Measurements from ENCODE around the gene MSX2.

Gene MSX2

GRCh38 chr5:174722500-174722899, 1.9 kb upstream of the MSX2 start:
- Histone ChIP-seq H3K4me1 (ENCODE audit: control insufficient read depth, insufficient read depth, low read length) (peaks cover 25% of the 10 kb centered on the region), H3K36me3 (ENCODE audit: control insufficient read depth in 2 of 2, insufficient read depth in 1 of 2, low read length in 2 of 2) (peaks cover 0 to 22% of the 10 kb centered on the region in 2 experiments; a peak in 1 of 3 replicates), H3K9me3 (ENCODE audit: control insufficient read depth, insufficient read depth, low read depth, low read length) (no peaks in the 10 kb centered on the region), H3K4me3 (ENCODE audit: low read depth, low read length) (no peak overlapping the region), H3K27ac (ENCODE audit: extremely low read depth, low read depth, low read length) (no peak overlapping the region)
- ChIA-PET CTCF (no interaction called here), POLR2A (no interaction called here)
- TF ChIP-seq ZBTB8A (tag by site-specific recombination; IDR thresholded peaks at IDR 0.05) (no peak), ZNF580 (tag by site-specific recombination; IDR thresholded peaks at IDR 0.05) (no peak), ZNF404 (tag by site-specific recombination; IDR thresholded peaks at IDR 0.05) (no peak), ZNF416 (tag by site-specific recombination; IDR thresholded peaks at IDR 0.05) (no peak), ZNF335 (tag by site-specific recombination; conservative IDR thresholded peaks at IDR 0.05) (no peak), PRDM6 (tag by site-specific recombination; IDR thresholded peaks at IDR 0.05) (no peak), ZNF701 (tag by site-specific recombination; IDR thresholded peaks at IDR 0.05) (no peak), YY1 (tag by site-specific recombination; IDR thresholded peaks at IDR 0.05) (no peak), ZBTB1 (tag by site-specific recombination; IDR thresholded peaks at IDR 0.05) (no peak), PRDM1 (tag by site-specific recombination; IDR thresholded peaks at IDR 0.05) (no peak), ZNF114 (tag by site-specific recombination; IDR thresholded peaks at IDR 0.05) (no peak), ZNF560 (tag by site-specific recombination; IDR thresholded peaks at IDR 0.05; ENCODE audit: borderline replicate concordance) (no peak), ZNF146 (tag by site-specific recombination; IDR thresholded peaks at IDR 0.05) (no peak), MZF1 (tag by site-specific recombination; IDR thresholded peaks at IDR 0.05; ENCODE audit: borderline replicate concordance) (no peak), ZNF514 (tag by site-specific recombination; IDR thresholded peaks at IDR 0.05) (no peak), ZNF704 (tag by site-specific recombination; IDR thresholded peaks at IDR 0.05) (no peak), KLF7 (tag by site-specific recombination; IDR thresholded peaks at IDR 0.05; ENCODE audit: borderline replicate concordance) (no peak), ZBTB10 (tag by site-specific recombination; IDR thresholded peaks at IDR 0.05) (no peak), ZNF341 (tag by site-specific recombination; IDR thresholded peaks at IDR 0.05; ENCODE audit: low read depth) (no peak), ZNF521 (tag by site-specific recombination; IDR thresholded peaks at IDR 0.05) (no peak)

- TF ChIP-seq ZNF600 (tag by site-specific recombination; IDR thresholded peaks at IDR 0.05) (peak; percentile 77), PRDM1 (tag by site-specific recombination; IDR thresholded peaks at IDR 0.05) (0 out of 2 replicates have a peak, but pooled peaks have one; percentile 10), ZNF645 (tag by site-specific recombination; IDR thresholded peaks at IDR 0.05) (no peak)
- Histone ChIP-seq H3K27ac (ENCODE audit: extremely low read depth, low read depth, low read length) (peak overlapping the region; percentile 4; the same call in 1 of the 2 replicates), H3K36me3 (ENCODE audit: control insufficient read depth in 2 of 2, insufficient read depth in 1 of 2, low read length in 2 of 2) (peaks cover 0 to 22% of the 10 kb centered on the region in 2 experiments; a peak in 1 of 3 replicates), H3K4me1 (ENCODE audit: control insufficient read depth, insufficient read depth, low read length) (peaks cover 33% of the 10 kb centered on the region), H3K4me3 (ENCODE audit: low read depth, low read length) (no peak overlapping the region), H3K9me3 (ENCODE audit: control insufficient read depth, insufficient read depth, low read depth, low read length) (no peaks in the 10 kb centered on the region)
- ChIA-PET POLR2A (no interaction called here), CTCF (interaction anchor here (0.7 kb wide), 1 partner anchor 518 kb away, joined by 4 read pairs; no protein-coding TSS in a partner anchor)
Measured at GRCh38 chr5:174723315-174723978, 935 bp upstream of the MSX2 start.

Measured in HEK293 (cell line).